HEK293 (cell line): ENCODE results near the gene TRIM46.

Experiments used
- CTCF ChIA-PET: fragments of 350-600 bp; formaldehyde crosslinking; extraction: SDS; loops from one replicate; lab custom pipeline; 2021; ENCODE audit warnings: antibody characterized with exemption; lab: Yijun Ruan, JAX
- POLR2A ChIA-PET: fragments of 300-600 bp; formaldehyde crosslinking; extraction: SDS; loops from one replicate; lab custom pipeline; 2020; ENCODE audit warnings: antibody characterized with exemption, inconsistent platforms; lab: Yijun Ruan, JAX
- H3K27ac ChIP-seq: fragments of 200-500 bp; sonication (Bioruptor generic); 2 replicates; pipeline ENCODE4 v1.5.1; 2014; ENCODE audit warnings: low read depth, low read length, control low read depth, inconsistent platforms; ENCODE audit errors: extremely low read depth
- H3K36me3 ChIP-seq, 2 experiments: fragments of 200-500 bp in 1 of 2; sonication (Bioruptor generic) in 1 of 2; 1 replicate in 1 of 2; 2 replicates in 1 of 2; pipeline ENCODE4 v1.5.1; 2014 to 2017; ENCODE audit warnings: inconsistent platforms in 2 of 2, low read length in 2 of 2; ENCODE audit not compliant: control insufficient read depth in 2 of 2, insufficient read depth in 1 of 2
- H3K4me1 ChIP-seq: fragments of 200-500 bp; sonication (Bioruptor generic); 2 replicates; pipeline ENCODE4 v1.5.1; 2014; ENCODE audit warnings: mild to moderate bottlenecking, low read length, inconsistent platforms; ENCODE audit not compliant: control insufficient read depth, insufficient read depth
- H3K4me3 ChIP-seq: 2 replicates; pipeline ENCODE4 v1.5.1; 2011; ENCODE audit warnings: low read depth, mild to moderate bottlenecking, control low read depth, low read length, moderate library complexity
- H3K9me3 ChIP-seq: fragments of 200-500 bp; sonication (Bioruptor generic); 2 replicates; pipeline ENCODE4 v1.5.1; 2014; ENCODE audit warnings: low read depth, low read length, inconsistent platforms; ENCODE audit not compliant: control insufficient read depth, insufficient read depth
- EGR2 ChIP-seq: fragments of 450-650 bp; formaldehyde crosslinking; IDR thresholded peaks from 2 replicates; pipeline ENCODE4 v1.5.1; 2016; ENCODE audit warnings: low read depth, missing biosample characterization, missing genetic modification characterization
- GLIS2 ChIP-seq: fragments of 450-650 bp; formaldehyde crosslinking; IDR thresholded peaks from 2 replicates; pipeline ENCODE4 v1.5.1; 2016; ENCODE audit warnings: missing biosample characterization, missing genetic modification characterization
- HIC1 ChIP-seq: fragments of 450-650 bp; formaldehyde crosslinking; IDR thresholded peaks from 2 replicates; pipeline ENCODE4 v1.5.1; 2016; ENCODE audit warnings: missing biosample characterization, missing genetic modification characterization
- KLF17 ChIP-seq: fragments of 450-650 bp; formaldehyde crosslinking; IDR thresholded peaks from 2 replicates; pipeline ENCODE4 v1.5.1; 2016; ENCODE audit warnings: missing biosample characterization, missing genetic modification characterization
- KLF8 ChIP-seq: fragments of 450-650 bp; formaldehyde crosslinking; IDR thresholded peaks from 2 replicates; pipeline ENCODE4 v1.5.1; 2016; ENCODE audit warnings: missing biosample characterization, missing genetic modification characterization
- MYNN ChIP-seq: fragments of 450-650 bp; formaldehyde crosslinking; IDR thresholded peaks from 2 replicates; pipeline ENCODE4 v1.5.1; 2016; ENCODE audit warnings: missing biosample characterization, missing genetic modification characterization, borderline replicate concordance
- SETDB1 ChIP-seq: IDR thresholded peaks from one replicate; pipeline ENCODE4 v1.6.1; 2017; ENCODE audit warnings: mild to moderate bottlenecking, low read length, moderate library complexity, mixed read lengths; ENCODE audit not compliant: insufficient read length
- WT1 ChIP-seq: fragments of 450-650 bp; formaldehyde crosslinking; IDR thresholded peaks from 2 replicates; pipeline ENCODE4 v1.5.1; 2016; ENCODE audit warnings: missing biosample characterization, missing genetic modification characterization
- YY2 ChIP-seq: fragments of 450-650 bp; formaldehyde crosslinking; IDR thresholded peaks from 2 replicates; pipeline ENCODE4 v1.5.1; 2016; ENCODE audit warnings: missing biosample characterization, missing genetic modification characterization
- ZFHX2 ChIP-seq: fragments of 450-650 bp; formaldehyde crosslinking; conservative IDR thresholded peaks from 2 replicates; pipeline ENCODE4 v1.5.1; 2016; ENCODE audit warnings: missing biosample characterization, missing genetic modification characterization
- ZNF2 ChIP-seq: fragments of 450-650 bp; formaldehyde crosslinking; IDR thresholded peaks from 2 replicates; pipeline ENCODE4 v1.5.1; 2016; ENCODE audit warnings: missing biosample characterization, missing genetic modification characterization
- ZNF211 ChIP-seq: fragments of 450-650 bp; formaldehyde crosslinking; IDR thresholded peaks from 2 replicates; pipeline ENCODE4 v1.5.1; 2016; ENCODE audit warnings: low read depth, missing biosample characterization, missing genetic modification characterization
- ZNF335 ChIP-seq: fragments of 450-650 bp; formaldehyde crosslinking; conservative IDR thresholded peaks from 2 replicates; pipeline ENCODE4 v1.5.1; 2016; ENCODE audit warnings: missing biosample characterization, missing genetic modification characterization
- ZSCAN23 ChIP-seq: fragments of 450-650 bp; formaldehyde crosslinking; IDR thresholded peaks from 2 replicates; pipeline ENCODE4 v1.5.1; 2016; ENCODE audit warnings: missing biosample characterization, missing genetic modification characterization
- TF ChIP-seq, protein P1 (sequence below): fragments of 450-650 bp; formaldehyde crosslinking; conservative IDR thresholded peaks from 2 replicates; pipeline ENCODE4 v1.5.1; 2016; ENCODE audit warnings: low read depth, missing biosample characterization, missing genetic modification characterization
- TF ChIP-seq, protein P2 (sequence below): fragments of 450-650 bp; formaldehyde crosslinking; IDR thresholded peaks from 2 replicates; pipeline ENCODE4 v1.5.1; 2016; ENCODE audit warnings: missing biosample characterization, missing genetic modification characterization
- TF ChIP-seq, protein P3 (sequence below): fragments of 450-650 bp; formaldehyde crosslinking; IDR thresholded peaks from 2 replicates; pipeline ENCODE4 v1.5.1; 2016; ENCODE audit warnings: missing biosample characterization, missing genetic modification characterization, borderline replicate concordance
- TF ChIP-seq, protein P4 (sequence below): fragments of 450-650 bp; formaldehyde crosslinking; IDR thresholded peaks from 2 replicates; pipeline ENCODE4 v1.5.1; 2016; ENCODE audit warnings: missing biosample characterization, missing genetic modification characterization

The TRIM46 gene

DNA sequence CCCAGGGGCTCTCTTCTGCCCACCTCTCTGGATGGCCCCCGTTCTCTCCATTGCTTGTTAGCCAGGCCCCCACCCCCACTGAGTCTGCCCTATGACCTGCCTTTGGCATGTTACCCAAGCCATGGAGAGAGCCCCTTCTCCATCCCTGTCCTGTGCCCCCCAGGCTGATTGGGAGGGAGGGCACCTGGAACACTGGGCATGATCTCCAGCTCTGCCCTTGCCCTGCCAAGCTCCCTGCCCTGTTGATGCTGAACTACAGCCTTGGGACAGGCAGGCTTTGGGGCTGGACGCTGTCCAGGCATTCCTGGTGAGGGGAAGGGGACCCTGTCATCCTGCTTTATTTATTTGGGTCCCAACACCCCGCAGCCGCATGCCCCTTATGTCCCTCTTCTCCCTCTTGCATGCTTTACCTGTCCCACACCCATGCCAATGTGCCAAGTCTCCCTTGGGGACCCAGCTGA is 10.7 kb downstream of the TRIM46 start (continued):
- TF ChIP-seq, protein P1, sequence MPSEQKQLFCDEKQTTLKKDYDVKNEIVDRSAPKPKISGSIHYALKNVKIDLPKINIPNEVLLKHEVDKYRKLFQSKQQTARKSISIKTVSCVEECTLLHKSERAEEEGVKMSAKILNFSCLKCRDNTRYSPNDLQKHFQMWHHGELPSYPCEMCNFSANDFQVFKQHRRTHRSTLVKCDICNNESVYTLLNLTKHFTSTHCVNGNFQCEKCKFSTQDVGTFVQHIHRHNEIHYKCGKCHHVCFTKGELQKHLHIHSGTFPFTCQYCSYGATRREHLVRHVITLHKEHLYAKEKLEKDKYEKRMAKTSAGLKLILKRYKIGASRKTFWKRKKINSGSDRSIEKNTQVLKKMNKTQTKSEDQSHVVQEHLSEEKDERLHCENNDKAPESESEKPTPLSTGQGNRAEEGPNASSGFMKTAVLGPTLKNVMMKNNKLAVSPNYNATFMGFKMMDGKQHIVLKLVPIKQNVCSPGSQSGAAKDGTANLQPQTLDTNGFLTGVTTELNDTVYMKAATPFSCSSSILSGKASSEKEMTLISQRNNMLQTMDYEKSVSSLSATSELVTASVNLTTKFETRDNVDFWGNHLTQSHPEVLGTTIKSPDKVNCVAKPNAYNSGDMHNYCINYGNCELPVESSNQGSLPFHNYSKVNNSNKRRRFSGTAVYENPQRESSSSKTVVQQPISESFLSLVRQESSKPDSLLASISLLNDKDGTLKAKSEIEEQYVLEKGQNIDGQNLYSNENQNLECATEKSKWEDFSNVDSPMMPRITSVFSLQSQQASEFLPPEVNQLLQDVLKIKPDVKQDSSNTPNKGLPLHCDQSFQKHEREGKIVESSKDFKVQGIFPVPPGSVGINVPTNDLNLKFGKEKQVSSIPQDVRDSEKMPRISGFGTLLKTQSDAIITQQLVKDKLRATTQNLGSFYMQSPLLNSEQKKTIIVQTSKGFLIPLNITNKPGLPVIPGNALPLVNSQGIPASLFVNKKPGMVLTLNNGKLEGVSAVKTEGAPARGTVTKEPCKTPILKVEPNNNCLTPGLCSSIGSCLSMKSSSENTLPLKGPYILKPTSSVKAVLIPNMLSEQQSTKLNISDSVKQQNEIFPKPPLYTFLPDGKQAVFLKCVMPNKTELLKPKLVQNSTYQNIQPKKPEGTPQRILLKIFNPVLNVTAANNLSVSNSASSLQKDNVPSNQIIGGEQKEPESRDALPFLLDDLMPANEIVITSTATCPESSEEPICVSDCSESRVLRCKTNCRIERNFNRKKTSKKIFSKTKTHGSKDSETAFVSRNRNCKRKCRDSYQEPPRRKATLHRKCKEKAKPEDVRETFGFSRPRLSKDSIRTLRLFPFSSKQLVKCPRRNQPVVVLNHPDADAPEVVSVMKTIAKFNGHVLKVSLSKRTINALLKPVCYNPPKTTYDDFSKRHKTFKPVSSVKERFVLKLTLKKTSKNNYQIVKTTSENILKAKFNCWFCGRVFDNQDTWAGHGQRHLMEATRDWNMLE (tag by site-specific recombination): no peak
- TF ChIP-seq, protein P2, sequence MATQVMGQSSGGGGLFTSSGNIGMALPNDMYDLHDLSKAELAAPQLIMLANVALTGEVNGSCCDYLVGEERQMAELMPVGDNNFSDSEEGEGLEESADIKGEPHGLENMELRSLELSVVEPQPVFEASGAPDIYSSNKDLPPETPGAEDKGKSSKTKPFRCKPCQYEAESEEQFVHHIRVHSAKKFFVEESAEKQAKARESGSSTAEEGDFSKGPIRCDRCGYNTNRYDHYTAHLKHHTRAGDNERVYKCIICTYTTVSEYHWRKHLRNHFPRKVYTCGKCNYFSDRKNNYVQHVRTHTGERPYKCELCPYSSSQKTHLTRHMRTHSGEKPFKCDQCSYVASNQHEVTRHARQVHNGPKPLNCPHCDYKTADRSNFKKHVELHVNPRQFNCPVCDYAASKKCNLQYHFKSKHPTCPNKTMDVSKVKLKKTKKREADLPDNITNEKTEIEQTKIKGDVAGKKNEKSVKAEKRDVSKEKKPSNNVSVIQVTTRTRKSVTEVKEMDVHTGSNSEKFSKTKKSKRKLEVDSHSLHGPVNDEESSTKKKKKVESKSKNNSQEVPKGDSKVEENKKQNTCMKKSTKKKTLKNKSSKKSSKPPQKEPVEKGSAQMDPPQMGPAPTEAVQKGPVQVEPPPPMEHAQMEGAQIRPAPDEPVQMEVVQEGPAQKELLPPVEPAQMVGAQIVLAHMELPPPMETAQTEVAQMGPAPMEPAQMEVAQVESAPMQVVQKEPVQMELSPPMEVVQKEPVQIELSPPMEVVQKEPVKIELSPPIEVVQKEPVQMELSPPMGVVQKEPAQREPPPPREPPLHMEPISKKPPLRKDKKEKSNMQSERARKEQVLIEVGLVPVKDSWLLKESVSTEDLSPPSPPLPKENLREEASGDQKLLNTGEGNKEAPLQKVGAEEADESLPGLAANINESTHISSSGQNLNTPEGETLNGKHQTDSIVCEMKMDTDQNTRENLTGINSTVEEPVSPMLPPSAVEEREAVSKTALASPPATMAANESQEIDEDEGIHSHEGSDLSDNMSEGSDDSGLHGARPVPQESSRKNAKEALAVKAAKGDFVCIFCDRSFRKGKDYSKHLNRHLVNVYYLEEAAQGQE (tag by site-specific recombination): no peak
- TF ChIP-seq, protein P3, sequence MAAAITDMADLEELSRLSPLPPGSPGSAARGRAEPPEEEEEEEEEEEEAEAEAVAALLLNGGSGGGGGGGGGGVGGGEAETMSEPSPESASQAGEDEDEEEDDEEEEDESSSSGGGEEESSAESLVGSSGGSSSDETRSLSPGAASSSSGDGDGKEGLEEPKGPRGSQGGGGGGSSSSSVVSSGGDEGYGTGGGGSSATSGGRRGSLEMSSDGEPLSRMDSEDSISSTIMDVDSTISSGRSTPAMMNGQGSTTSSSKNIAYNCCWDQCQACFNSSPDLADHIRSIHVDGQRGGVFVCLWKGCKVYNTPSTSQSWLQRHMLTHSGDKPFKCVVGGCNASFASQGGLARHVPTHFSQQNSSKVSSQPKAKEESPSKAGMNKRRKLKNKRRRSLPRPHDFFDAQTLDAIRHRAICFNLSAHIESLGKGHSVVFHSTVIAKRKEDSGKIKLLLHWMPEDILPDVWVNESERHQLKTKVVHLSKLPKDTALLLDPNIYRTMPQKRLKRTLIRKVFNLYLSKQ (tag by site-specific recombination): no peak
- TF ChIP-seq ZSCAN23 (tag by site-specific recombination) (no peak), ZNF2 (tag by site-specific recombination) (no peak)

GRCh38 chr1:155184835-155185782 is 11.5 kb downstream of the TRIM46 start:
- H3K4me1 ChIP-seq: no peaks in the 10 kb centered on the region
- CTCF ChIA-PET: interaction anchor here (1.0 to 4.4 kb wide), 3 partner anchors 8 to 22 kb away, joined by 4 to 21 read pairs (median 15); partner anchors contain the start of gene KRTCAP2
- H3K27ac ChIP-seq: no peak overlapping the region
- H3K9me3 ChIP-seq: no peaks in the 10 kb centered on the region
- H3K36me3 ChIP-seq: no peaks in the 10 kb centered on the region
- POLR2A ChIA-PET: no interaction called here
- no peak overlapping the region for H3K4me3 ChIP-seq
- 0 out of 2 replicates have a peak, but pooled peaks have one; percentile 6 for TF ChIP-seq GLIS2 (tag by site-specific recombination)
- TF ChIP-seq WT1 (tag by site-specific recombination): no peak
- TF ChIP-seq, protein P4, sequence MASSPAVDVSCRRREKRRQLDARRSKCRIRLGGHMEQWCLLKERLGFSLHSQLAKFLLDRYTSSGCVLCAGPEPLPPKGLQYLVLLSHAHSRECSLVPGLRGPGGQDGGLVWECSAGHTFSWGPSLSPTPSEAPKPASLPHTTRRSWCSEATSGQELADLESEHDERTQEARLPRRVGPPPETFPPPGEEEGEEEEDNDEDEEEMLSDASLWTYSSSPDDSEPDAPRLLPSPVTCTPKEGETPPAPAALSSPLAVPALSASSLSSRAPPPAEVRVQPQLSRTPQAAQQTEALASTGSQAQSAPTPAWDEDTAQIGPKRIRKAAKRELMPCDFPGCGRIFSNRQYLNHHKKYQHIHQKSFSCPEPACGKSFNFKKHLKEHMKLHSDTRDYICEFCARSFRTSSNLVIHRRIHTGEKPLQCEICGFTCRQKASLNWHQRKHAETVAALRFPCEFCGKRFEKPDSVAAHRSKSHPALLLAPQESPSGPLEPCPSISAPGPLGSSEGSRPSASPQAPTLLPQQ (tag by site-specific recombination): no peak
- TF ChIP-seq ZFHX2: peak; percentile 69
- no peak for TF ChIP-seq ZNF211 (tag by site-specific recombination)
- no peak for TF ChIP-seq ZNF335 (tag by site-specific recombination)
- peak; percentile 63; the same call in 1 of the 2 replicates for TF ChIP-seq HIC1 (tag by site-specific recombination)
- TF ChIP-seq KLF8 (tag by site-specific recombination): no peak
- peak; percentile 77 for TF ChIP-seq EGR2 (tag by site-specific recombination)
- no peak for TF ChIP-seq KLF17 (tag by site-specific recombination)
- TF ChIP-seq SETDB1: no peak
- TF ChIP-seq MYNN (tag by site-specific recombination): no peak
- TF ChIP-seq YY2 (tag by site-specific recombination): no peak
